Measurements from ENCODE around the gene CERKL.
"Not testable (repeated sequence)": the region's sequence is repeated elsewhere in the genome, so short reads cannot be mapped to it uniquely, and the experiment has no call there.

Gene CERKL

GRCh38 chr2:181656450-181657291 is at the start of gene CERKL:
Gene CERKL, minus strand, starts transcription at chr2:181657105. Its CDS starts 99 bp downstream, at chr2:181657006.
- peak; percentile 30 for DNase-seq

- not testable (repeated sequence) for DNase-seq
These were observed 45.6 kb upstream of the CERKL start for GRCh38 chr2:181702519-181702918.

GRCh38 chr2:181698223-181698622 is 41.3 kb upstream of the CERKL start:
- no peak for DNase-seq

- DNase-seq: no peak
These were observed 40.7 kb upstream of the CERKL start for GRCh38 chr2:181697571-181697970.

- no peak for DNase-seq
These were observed 40.2 kb upstream of the CERKL start for GRCh38 chr2:181697126-181697525.

- DNase-seq: no peak
These were observed 37.4 kb upstream of the CERKL start for GRCh38 chr2:181694271-181694670.

- no peak for DNase-seq
These were observed 34.0 kb upstream of the CERKL start for GRCh38 chr2:181690860-181691259.

- no peak for DNase-seq
These were observed 29.8 kb upstream of the CERKL start for GRCh38 chr2:181686576-181687185.

- no peak for DNase-seq
These were observed 28.3 kb upstream of the CERKL start for GRCh38 chr2:181685150-181685688.

- DNase-seq: no peak
These were observed 27.7 kb upstream of the CERKL start for GRCh38 chr2:181684454-181685149.

GRCh38 chr2:181683518-181684453 is 26.9 kb upstream of the CERKL start:
- DNase-seq: no peak

GRCh38 chr2:181682795-181683517 is 26.1 kb upstream of the CERKL start:
- no peak for DNase-seq

GRCh38 chr2:181682026-181682789 is 25.3 kb upstream of the CERKL start:
- DNase-seq: no peak

- DNase-seq: no peak
These were observed 24.3 kb upstream of the CERKL start for GRCh38 chr2:181680937-181681811.

- no peak for DNase-seq
These were observed 23.4 kb upstream of the CERKL start, which contains the start of gene NEUROD1 for GRCh38 chr2:181680055-181680936. Gene NEUROD1, minus strand, starts transcription at chr2:181680517. Its CDS starts 1,657 bp downstream, at chr2:181678860.

- no peak for DNase-seq
These were observed 22.7 kb upstream of the CERKL start for GRCh38 chr2:181679544-181679979.

- DNase-seq: no peak
These were observed 22.1 kb upstream of the CERKL start for GRCh38 chr2:181678861-181679543.

Measured in activated CD4-positive, alpha-beta T cell treated with anti-CD3 and anti-CD28 coated beads, Interleukin-10, Interleukin-2, amounts not matched to agents 100 ng/mL and 50 ng/mL, durations not matched to agents 16 hours and 8 hours (primary cell).